GM12875 (cell line): ENCODE measurements around the gene EXOC6B.

ENCODE experiments used
- H3K4me3 ChIP-seq: one replicate; pipeline ENCODE4 v1.5.1; 2011; ENCODE audit warnings: low read depth, low read length, control low read depth
- CTCF ChIP-seq: IDR thresholded peaks from 2 replicates; pipeline ENCODE4 v1.5.1; 2011; ENCODE audit warnings: low read depth, mild to moderate bottlenecking, control low read depth, inconsistent platforms, low read length, moderate library complexity, borderline replicate concordance; ENCODE audit not compliant: insufficient read depth

Gene EXOC6B

GRCh38 chr2:72710418-72711152, 115.2 kb downstream of the EXOC6B start:
- no peak for TF ChIP-seq CTCF
- H3K4me3 ChIP-seq: no peak overlapping the region

GRCh38 chr2:72708236-72708635, 117.6 kb downstream of the EXOC6B start:
- H3K4me3 ChIP-seq: no peak overlapping the region
- TF ChIP-seq CTCF: no peak

GRCh38 chr2:72698300-72698699, 127.5 kb downstream of the EXOC6B start:
- no peak overlapping the region for H3K4me3 ChIP-seq
- TF ChIP-seq CTCF: no peak

- H3K4me3 ChIP-seq: no peak overlapping the region
- TF ChIP-seq CTCF: no peak
These were observed 129.3 kb downstream of the EXOC6B start for GRCh38 chr2:72696559-72696958.

GRCh38 chr2:72695676-72696075, 130.2 kb downstream of the EXOC6B start:
- no peak for TF ChIP-seq CTCF
- H3K4me3 ChIP-seq: no peak overlapping the region

- H3K4me3 ChIP-seq: no peak overlapping the region
- TF ChIP-seq CTCF: no peak
These were observed 130.9 kb downstream of the EXOC6B start for GRCh38 chr2:72694715-72695496.
